HEK293T (cell line): Measurements from ENCODE around the gene SNX9.

Experiments
- CTCF ChIA-PET: fragments of 350-600 bp; formaldehyde crosslinking; extraction: SDS; loops from one replicate; lab custom pipeline; 2021; ENCODE audit warnings: antibody characterized with exemption, inconsistent platforms; lab: Yijun Ruan, JAX
- POLR2A ChIA-PET: fragments of 350-600 bp; formaldehyde crosslinking; extraction: SDS; loops from one replicate; lab custom pipeline; 2020; ENCODE audit warnings: antibody characterized with exemption, inconsistent platforms; lab: Yijun Ruan, JAX
- DNase-seq: peaks from one replicate; pipeline ENCODE4 v3.0.0; 2012; ENCODE audit warnings: mixed read lengths; ENCODE audit errors: extremely low spot score
- ARNT ChIP-seq: fragments of 450-650 bp; IDR thresholded peaks from 2 replicates; pipeline ENCODE4 v1.6.1; 2017; ENCODE audit warnings: mild to moderate bottlenecking
- BHLHE40 ChIP-seq: fragments of 450-650 bp; IDR thresholded peaks from 2 replicates; pipeline ENCODE4 v1.6.1; 2016; ENCODE audit warnings: mild to moderate bottlenecking, moderate library complexity, borderline replicate concordance
- CTBP1 ChIP-seq: fragments of 450-650 bp; IDR thresholded peaks from 2 replicates; pipeline ENCODE4 v1.6.1; 2016; ENCODE audit warnings: borderline replicate concordance
- ELF4 ChIP-seq: fragments of 450-650 bp; IDR thresholded peaks from 2 replicates; pipeline ENCODE4 v1.6.1; 2017; ENCODE audit warnings: antibody characterized with exemption
- FOXA1 ChIP-seq: fragments of 450-650 bp; IDR thresholded peaks from 2 replicates; pipeline ENCODE4 v1.6.1; 2016; ENCODE audit warnings: mild to moderate bottlenecking
- FOXK2 ChIP-seq: fragments of 450-650 bp; IDR thresholded peaks from 2 replicates; pipeline ENCODE4 v1.6.1; 2016; ENCODE audit warnings: mild to moderate bottlenecking
- FOXM1 ChIP-seq: fragments of 450-650 bp; IDR thresholded peaks from 2 replicates; pipeline ENCODE4 v1.6.1; 2017; ENCODE audit warnings: mild to moderate bottlenecking, borderline replicate concordance
- HDGF ChIP-seq: fragments of 450-650 bp; IDR thresholded peaks from 2 replicates; pipeline ENCODE4 v1.6.1; 2017; ENCODE audit warnings: antibody characterized with exemption, borderline replicate concordance
- L3MBTL2 ChIP-seq: fragments of 450-650 bp; conservative IDR thresholded peaks from 2 replicates; pipeline ENCODE4 v1.6.1; 2016; ENCODE audit warnings: mild to moderate bottlenecking
- LEF1 ChIP-seq: fragments of 450-650 bp; IDR thresholded peaks from 2 replicates; pipeline ENCODE4 v1.6.1; 2017; ENCODE audit warnings: mild to moderate bottlenecking, borderline replicate concordance
- NFRKB ChIP-seq: fragments of 450-650 bp; IDR thresholded peaks from 2 replicates; pipeline ENCODE4 v1.6.1; 2016; ENCODE audit warnings: mild to moderate bottlenecking, moderate library complexity
- SP1 ChIP-seq: fragments of 450-650 bp; IDR thresholded peaks from 2 replicates; pipeline ENCODE4 v1.6.1; 2017
- SUZ12 ChIP-seq: fragments of 450-650 bp; IDR thresholded peaks from 2 replicates; pipeline ENCODE4 v1.6.1; 2016; ENCODE audit warnings: mild to moderate bottlenecking
- TARDBP ChIP-seq: fragments of 450-650 bp; IDR thresholded peaks from 2 replicates; pipeline ENCODE4 v1.6.1; 2016
- ZNF384 ChIP-seq: fragments of 450-650 bp; IDR thresholded peaks from 2 replicates; pipeline ENCODE4 v1.6.1; 2016
- TF ChIP-seq, protein P1 (sequence below): fragments of 450-650 bp; IDR thresholded peaks from 2 replicates; pipeline ENCODE4 v1.6.1; 2016

The SNX9 gene

DNA sequence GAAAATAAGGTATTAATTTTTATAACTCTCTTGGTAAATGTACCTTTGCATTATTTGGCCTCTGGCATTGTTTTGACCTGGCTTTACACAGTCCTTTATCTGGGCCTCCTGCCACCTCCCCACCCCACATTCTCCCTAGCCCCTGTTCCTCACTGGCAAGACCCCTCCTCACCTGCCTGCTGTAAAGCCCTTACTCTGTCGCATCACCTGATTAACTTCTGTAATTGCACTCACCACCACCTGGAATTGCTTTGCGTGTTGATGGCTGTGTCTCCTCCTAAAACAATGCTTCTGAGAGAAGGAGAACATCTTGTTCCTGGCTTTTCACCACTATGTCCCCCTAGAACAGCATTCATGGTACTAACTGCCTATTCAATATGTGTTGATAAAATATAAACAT is 24.8 kb downstream of the SNX9 start:
- POLR2A ChIA-PET: no interaction called here
- CTCF ChIA-PET: interaction anchor here (1.0 kb wide), 1 partner anchor 20 kb away, joined by 4 read pairs; no protein-coding TSS in a partner anchor
- DNase-seq: no peak
- TF ChIP-seq LEF1 (no peak), FOXM1 (no peak), HDGF (no peak), TARDBP (no peak), NFRKB (no peak), ARNT (no peak), SP1 (no peak), ELF4 (no peak), ZNF384 (no peak), SUZ12 (no peak), BHLHE40 (no peak)
- TF ChIP-seq, protein P1, sequence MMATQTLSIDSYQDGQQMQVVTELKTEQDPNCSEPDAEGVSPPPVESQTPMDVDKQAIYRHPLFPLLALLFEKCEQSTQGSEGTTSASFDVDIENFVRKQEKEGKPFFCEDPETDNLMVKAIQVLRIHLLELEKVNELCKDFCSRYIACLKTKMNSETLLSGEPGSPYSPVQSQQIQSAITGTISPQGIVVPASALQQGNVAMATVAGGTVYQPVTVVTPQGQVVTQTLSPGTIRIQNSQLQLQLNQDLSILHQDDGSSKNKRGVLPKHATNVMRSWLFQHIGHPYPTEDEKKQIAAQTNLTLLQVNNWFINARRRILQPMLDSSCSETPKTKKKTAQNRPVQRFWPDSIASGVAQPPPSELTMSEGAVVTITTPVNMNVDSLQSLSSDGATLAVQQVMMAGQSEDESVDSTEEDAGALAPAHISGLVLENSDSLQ: no peak

DNA sequence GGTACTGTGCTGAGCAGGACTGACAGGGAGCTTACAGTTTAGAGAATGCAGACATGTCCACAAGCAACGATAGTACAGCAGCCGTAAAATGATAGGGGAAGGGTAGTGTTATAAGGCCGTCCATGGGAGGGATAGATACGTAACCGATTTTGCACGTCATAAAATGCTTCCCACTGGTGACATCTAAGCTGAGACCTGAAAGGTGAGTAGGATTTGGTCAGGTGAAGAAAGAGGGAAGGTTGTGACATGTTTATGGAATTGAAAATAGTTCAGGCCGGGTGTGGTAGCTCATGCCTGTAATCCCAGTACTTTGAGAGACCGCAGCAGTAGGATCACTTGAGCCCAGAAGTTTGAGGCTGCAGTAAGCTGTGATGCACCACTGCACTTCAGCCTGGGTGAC is 25.6 kb downstream of the SNX9 start:
- ChIA-PET POLR2A (no interaction called here), CTCF (interaction anchor here (1.0 kb wide), 1 partner anchor 19 kb away, joined by 4 read pairs; no protein-coding TSS in a partner anchor)

DNA sequence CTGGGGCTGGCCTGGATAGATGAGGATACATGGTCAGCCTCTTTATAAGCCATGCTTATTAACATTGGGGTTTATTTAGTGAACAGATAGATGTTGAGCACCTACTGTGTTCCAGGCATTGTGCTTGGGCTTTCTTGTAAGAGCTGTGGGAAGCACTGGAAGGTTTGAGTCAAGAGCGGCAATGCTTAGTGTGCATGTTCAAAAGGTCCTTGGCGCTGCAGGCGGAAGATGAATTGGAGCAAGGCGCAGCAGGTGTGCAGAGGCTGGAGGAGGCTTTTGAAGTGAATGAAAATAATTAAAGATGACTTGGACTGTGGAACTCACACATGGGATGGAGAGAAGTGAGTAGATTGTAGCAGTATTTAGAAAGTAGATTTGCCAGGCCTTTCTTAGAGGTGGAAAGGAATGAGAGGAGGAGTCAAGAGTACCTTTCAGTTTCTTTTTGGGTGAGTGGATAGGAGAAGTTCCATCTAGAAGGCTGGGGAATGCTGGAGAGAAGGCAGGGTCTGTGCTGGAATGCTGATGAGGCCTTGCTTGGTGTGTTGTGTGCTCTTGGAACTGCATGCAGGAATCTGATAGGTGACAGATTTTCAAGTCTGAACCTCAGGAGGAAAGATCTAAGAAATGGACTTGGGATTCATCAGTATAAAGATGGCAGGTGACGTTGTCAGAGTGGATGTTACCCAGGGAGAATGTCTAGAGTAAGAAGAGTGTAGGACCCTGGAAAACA is 26.4 kb downstream of the SNX9 start:
- POLR2A ChIA-PET: no interaction called here
- DNase-seq: no peak
- TF ChIP-seq SP1: no peak
- TF ChIP-seq BHLHE40: no peak
- TF ChIP-seq TARDBP: no peak
- no peak for TF ChIP-seq FOXM1
- TF ChIP-seq SUZ12: no peak
- no peak for TF ChIP-seq FOXK2
- TF ChIP-seq ZNF384: no peak
- TF ChIP-seq L3MBTL2: no peak
- TF ChIP-seq NFRKB: no peak
- TF ChIP-seq ELF4: no peak
- TF ChIP-seq ARNT: no peak
- TF ChIP-seq CTBP1: no peak
- TF ChIP-seq, protein P1: no peak
- no peak for TF ChIP-seq FOXA1
- no peak for TF ChIP-seq LEF1
- TF ChIP-seq HDGF: no peak
- CTCF ChIA-PET: no interaction called here

More for the DNA sequence above, 25.6 kb downstream of the SNX9 start:
- DNase-seq: no peak
- TF ChIP-seq ARNT: no peak
- TF ChIP-seq CTBP1: no peak
- no peak for TF ChIP-seq ELF4
- no peak for TF ChIP-seq FOXM1
- no peak for TF ChIP-seq NFRKB
- no peak for TF ChIP-seq FOXK2
- no peak for TF ChIP-seq SUZ12
- TF ChIP-seq SP1: no peak
- no peak for TF ChIP-seq TARDBP
- TF ChIP-seq HDGF: no peak
- no peak for TF ChIP-seq L3MBTL2
- TF ChIP-seq ZNF384: no peak
- TF ChIP-seq FOXA1: no peak
- TF ChIP-seq, protein P1: no peak
- TF ChIP-seq BHLHE40: no peak
- no peak for TF ChIP-seq LEF1

GRCh38 chr6:157850030-157850429 is 27.0 kb downstream of the SNX9 start:
- ChIA-PET POLR2A (no interaction called here), CTCF (no interaction called here)
- TF ChIP-seq, protein P1: no peak
- TF ChIP-seq TARDBP (no peak), L3MBTL2 (no peak), FOXK2 (no peak), HDGF (no peak), ELF4 (no peak), NFRKB (no peak), SUZ12 (no peak), CTBP1 (no peak), ARNT (no peak), FOXA1 (no peak), LEF1 (no peak), BHLHE40 (no peak), FOXM1 (no peak), ZNF384 (no peak), SP1 (no peak)
- no peak for DNase-seq

GRCh38 chr6:157853018-157853805 is 30.2 kb downstream of the SNX9 start:
- no peak for TF ChIP-seq FOXA1
- TF ChIP-seq SP1: no peak
- TF ChIP-seq FOXM1: no peak
- no peak for TF ChIP-seq ZNF384
- no peak for TF ChIP-seq ELF4
- TF ChIP-seq FOXK2: no peak
- TF ChIP-seq, protein P1: no peak
- TF ChIP-seq TARDBP: no peak
- no peak for TF ChIP-seq CTBP1
- no peak for TF ChIP-seq L3MBTL2
- TF ChIP-seq HDGF: no peak
- TF ChIP-seq BHLHE40: no peak
- no peak for TF ChIP-seq NFRKB
- TF ChIP-seq LEF1: no peak
- POLR2A ChIA-PET: no interaction called here
- CTCF ChIA-PET: no interaction called here
- no peak for DNase-seq
